IPS-18a (cell line): ENCODE results near the gene PRXL2B.

Experiments
- H3K27ac ChIP-seq: one replicate; pipeline ENCODE4 v1.5.1; 2013; ENCODE audit warnings: low read length
- H3K27me3 ChIP-seq: one replicate; pipeline ENCODE4 v1.6.1; 2013; ENCODE audit warnings: mild to moderate bottlenecking, low read length; ENCODE audit not compliant: control insufficient read depth, insufficient read depth
- H3K36me3 ChIP-seq: one replicate; pipeline ENCODE4 v1.6.1; 2013; ENCODE audit warnings: low read depth, low read length; ENCODE audit not compliant: control insufficient read depth
- H3K4me1 ChIP-seq: one replicate; pipeline ENCODE4 v1.6.1; 2013; ENCODE audit warnings: low read depth, low read length; ENCODE audit not compliant: control insufficient read depth
- H3K4me3 ChIP-seq: one replicate; pipeline ENCODE4 v1.5.1; 2013; ENCODE audit warnings: low read length
- H3K9ac ChIP-seq: one replicate; pipeline ENCODE4 v1.6.1; 2013; ENCODE audit warnings: mild to moderate bottlenecking, low read length, moderate library complexity
- H3K9me3 ChIP-seq: one replicate; pipeline ENCODE4 v1.6.1; 2013; ENCODE audit warnings: low read depth, low read length; ENCODE audit not compliant: control insufficient read depth

Gene PRXL2B

DNA sequence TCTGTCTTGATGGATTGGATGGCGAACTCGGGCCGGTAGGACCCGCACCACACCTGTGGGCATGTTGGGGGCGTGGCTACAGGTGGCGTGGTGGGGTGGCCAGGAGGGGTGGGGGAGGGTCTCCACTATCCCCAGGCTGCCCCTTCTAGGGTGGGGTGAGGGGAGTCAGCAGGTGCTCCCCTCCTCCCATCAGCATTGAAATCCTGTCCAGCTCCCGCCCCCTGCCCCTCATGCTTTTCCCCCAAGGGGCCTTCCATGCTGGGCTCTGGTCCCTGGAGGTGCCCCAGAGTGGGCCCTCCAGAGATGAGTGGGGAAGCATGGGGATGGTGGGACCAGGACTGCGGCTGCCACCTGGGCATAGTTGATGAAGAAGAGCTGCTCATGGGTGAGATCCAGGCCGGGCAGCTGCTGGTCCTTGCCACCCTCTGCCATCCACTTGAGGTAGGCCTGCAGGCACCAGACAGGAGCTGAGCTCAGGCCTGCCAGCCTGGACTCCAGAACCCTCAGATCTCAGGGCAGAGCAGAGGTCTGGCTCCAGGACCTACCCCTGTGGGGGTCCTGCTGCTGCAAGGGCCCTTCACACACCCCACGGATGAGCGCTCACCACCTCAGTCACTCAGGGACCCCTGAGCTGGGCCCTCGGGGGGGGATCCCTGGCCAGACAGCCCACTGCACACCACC is 5.1 kb downstream of the PRXL2B start:
- no peaks in the 10 kb centered on the region for H3K36me3 ChIP-seq

GRCh38 chr1:2592672-2593071 is 6.1 kb downstream of the PRXL2B start:
- no peaks in the 10 kb centered on the region for H3K9me3 ChIP-seq
- H3K4me1 ChIP-seq, result no peaks in the 10 kb centered on the region
- no peaks in the 10 kb centered on the region for H3K27me3 ChIP-seq
- no peak overlapping the region for H3K9ac ChIP-seq
- no peak overlapping the region for H3K27ac ChIP-seq
- no peak overlapping the region for H3K4me3 ChIP-seq
- no peaks in the 10 kb centered on the region for H3K36me3 ChIP-seq

More for the DNA sequence above, 5.1 kb downstream of the PRXL2B start:
- Histone ChIP-seq H3K27me3 (no peaks in the 10 kb centered on the region), H3K27ac (no peak overlapping the region), H3K4me1 (no peaks in the 10 kb centered on the region), H3K9ac (no peak overlapping the region), H3K4me3 (no peak overlapping the region), H3K9me3 (no peaks in the 10 kb centered on the region)

DNA sequence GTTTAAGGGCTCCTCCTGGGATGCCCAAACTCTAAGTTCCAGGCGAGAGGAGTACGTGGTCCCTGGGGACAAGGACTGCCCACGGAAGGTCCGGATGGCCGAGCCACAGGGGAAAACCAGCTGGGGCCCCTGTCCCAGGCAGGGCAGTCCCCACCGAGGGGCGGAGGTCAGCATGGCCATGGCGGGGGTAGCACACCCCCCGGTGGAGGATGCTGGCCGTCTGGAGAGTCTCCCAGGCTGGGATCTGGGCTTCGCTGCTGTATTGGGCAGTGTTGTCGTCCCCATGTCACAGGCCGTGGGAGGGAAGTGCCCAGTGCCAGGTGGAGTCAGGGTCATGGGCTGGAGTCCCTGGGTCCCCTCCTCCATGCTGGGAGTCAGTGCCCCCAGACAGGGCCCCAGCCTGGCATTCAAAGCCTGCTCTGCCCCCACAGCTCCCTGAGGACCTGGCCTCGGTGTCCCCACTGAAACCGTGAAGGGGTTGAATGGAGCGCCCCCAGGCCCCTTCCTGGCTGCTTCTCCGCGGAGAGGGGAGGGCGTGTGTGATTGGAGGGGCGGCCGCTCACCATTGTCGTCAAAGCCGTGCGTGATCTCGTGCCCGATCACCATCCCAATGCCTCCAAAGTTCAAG is 6.8 kb downstream of the PRXL2B start:
- H3K4me1 ChIP-seq, result no peaks in the 10 kb centered on the region
- H3K4me3 ChIP-seq, result no peak overlapping the region
- no peaks in the 10 kb centered on the region for H3K9me3 ChIP-seq
- H3K27ac ChIP-seq, result no peak overlapping the region
- no peaks in the 10 kb centered on the region for H3K27me3 ChIP-seq
- no peaks in the 10 kb centered on the region for H3K36me3 ChIP-seq
- H3K9ac ChIP-seq, result no peak overlapping the region

GRCh38 chr1:2594001-2594640 is 7.5 kb downstream of the PRXL2B start:
- Histone ChIP-seq H3K27me3 (no peaks in the 10 kb centered on the region), H3K4me1 (no peaks in the 10 kb centered on the region), H3K27ac (no peak overlapping the region), H3K36me3 (no peaks in the 10 kb centered on the region), H3K9me3 (no peaks in the 10 kb centered on the region), H3K4me3 (no peak overlapping the region), H3K9ac (no peak overlapping the region)

GRCh38 chr1:2594641-2595131 is 8.1 kb downstream of the PRXL2B start:
- no peaks in the 10 kb centered on the region for H3K36me3 ChIP-seq

GRCh38 chr1:2595261-2595811 is 8.8 kb downstream of the PRXL2B start:
- Histone ChIP-seq H3K4me1 (no peaks in the 10 kb centered on the region), H3K27ac (no peak overlapping the region), H3K9me3 (no peaks in the 10 kb centered on the region), H3K36me3 (no peaks in the 10 kb centered on the region), H3K9ac (no peak overlapping the region), H3K4me3 (no peak overlapping the region), H3K27me3 (no peaks in the 10 kb centered on the region)

More at GRCh38 chr1:2594641-2595131, 8.1 kb downstream of the PRXL2B start:
- H3K27ac ChIP-seq, result no peak overlapping the region
- no peak overlapping the region for H3K9ac ChIP-seq
- H3K4me3 ChIP-seq, result no peak overlapping the region
- no peaks in the 10 kb centered on the region for H3K27me3 ChIP-seq
- H3K4me1 ChIP-seq, result no peaks in the 10 kb centered on the region
- no peaks in the 10 kb centered on the region for H3K9me3 ChIP-seq

- H3K9ac ChIP-seq, result no peak overlapping the region
- H3K36me3 ChIP-seq, result no peaks in the 10 kb centered on the region
- no peak overlapping the region for H3K27ac ChIP-seq
- H3K4me1 ChIP-seq, result no peaks in the 10 kb centered on the region
- H3K4me3 ChIP-seq, result no peak overlapping the region
- no peaks in the 10 kb centered on the region for H3K27me3 ChIP-seq
- no peaks in the 10 kb centered on the region for H3K9me3 ChIP-seq
Observed at GRCh38 chr1:2595812-2596529, 9.4 kb downstream of the PRXL2B start.

GRCh38 chr1:2596530-2597333 is 10.2 kb downstream of the PRXL2B start:
- Histone ChIP-seq H3K27ac (no peak overlapping the region), H3K9me3 (no peaks in the 10 kb centered on the region)

DNA sequence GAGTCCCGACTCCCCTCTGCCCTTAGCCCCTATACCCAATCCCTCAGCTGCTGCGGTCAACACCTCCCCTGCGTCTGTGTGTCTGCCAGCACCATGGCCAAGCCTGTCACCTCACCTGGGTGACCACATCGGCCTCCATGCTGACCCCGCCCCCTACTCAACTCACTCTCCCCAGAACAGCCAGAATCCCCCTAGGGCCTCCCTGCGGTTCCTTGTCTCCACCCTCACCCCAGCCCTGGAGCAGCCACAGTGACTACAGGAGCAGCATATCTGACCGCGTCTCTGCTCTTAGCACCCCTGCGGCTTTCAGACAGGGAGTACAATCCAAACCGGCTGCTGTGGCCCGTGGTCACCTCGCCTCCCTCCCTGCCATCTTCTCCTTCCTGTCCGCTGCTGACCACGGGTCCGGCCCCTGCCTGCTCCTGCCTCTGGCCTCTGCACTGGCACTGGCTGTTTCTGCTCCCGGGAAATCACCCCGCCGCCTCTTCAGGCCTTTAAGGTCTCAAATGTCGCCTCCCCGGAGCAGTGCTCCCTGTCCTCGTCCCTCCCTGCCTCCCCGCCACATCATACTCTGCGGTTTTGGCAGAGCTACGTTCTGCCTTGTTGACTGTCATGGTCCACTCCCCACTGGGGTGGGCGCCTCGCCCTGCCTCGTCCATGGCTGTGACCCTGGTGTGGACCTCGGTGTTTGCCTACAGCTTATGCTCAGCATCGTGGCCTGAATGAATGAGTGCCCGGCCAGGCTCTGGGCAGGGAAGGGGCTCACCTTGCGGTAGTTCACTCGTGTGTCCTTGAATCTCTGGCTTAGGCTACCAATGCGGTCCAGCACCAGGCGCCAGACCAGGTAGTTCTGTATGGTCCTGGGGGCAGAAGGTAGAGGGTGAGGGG is 11.1 kb downstream of the PRXL2B start:
- no peaks in the 10 kb centered on the region for H3K27me3 ChIP-seq
- H3K36me3 ChIP-seq, result no peaks in the 10 kb centered on the region
- H3K4me1 ChIP-seq, result no peaks in the 10 kb centered on the region
- H3K9ac ChIP-seq, result no peak overlapping the region
- H3K27ac ChIP-seq, result no peak overlapping the region
- no peak overlapping the region for H3K4me3 ChIP-seq
- no peaks in the 10 kb centered on the region for H3K9me3 ChIP-seq

More at GRCh38 chr1:2596530-2597333, 10.2 kb downstream of the PRXL2B start:
- no peaks in the 10 kb centered on the region for H3K27me3 ChIP-seq
- no peak overlapping the region for H3K4me3 ChIP-seq
- H3K4me1 ChIP-seq, result no peaks in the 10 kb centered on the region
- no peaks in the 10 kb centered on the region for H3K36me3 ChIP-seq
- no peak overlapping the region for H3K9ac ChIP-seq

DNA sequence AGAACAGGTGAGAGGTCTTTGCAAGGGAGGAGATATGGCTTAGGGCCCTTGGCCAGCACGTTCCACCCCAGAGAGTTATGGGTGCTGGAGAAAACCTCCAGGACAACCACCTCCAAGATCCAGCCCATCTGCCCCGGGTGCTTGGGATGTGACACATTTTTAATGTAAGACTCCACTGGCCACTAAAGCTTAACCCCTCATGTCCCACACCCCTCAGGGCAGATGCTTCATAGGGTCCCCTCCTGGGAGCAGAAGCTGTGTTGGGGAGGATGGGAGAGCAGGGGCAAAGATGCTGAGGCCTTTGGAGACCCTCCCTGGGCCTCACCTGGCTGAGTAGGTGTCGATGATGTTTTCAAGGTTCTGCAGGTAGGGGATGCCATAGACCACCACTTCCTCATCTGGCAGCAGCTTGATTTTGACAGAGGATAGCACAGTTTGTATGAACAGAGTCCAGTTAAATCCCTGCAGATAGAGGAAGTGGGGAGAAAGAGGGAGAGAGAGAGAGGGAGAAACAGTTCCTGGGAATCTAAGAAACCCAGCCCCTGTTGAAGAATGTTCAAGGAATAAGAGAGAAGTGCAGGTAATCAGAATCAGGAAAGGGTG is 11.9 kb downstream of the PRXL2B start:
- Histone ChIP-seq H3K9me3 (no peaks in the 10 kb centered on the region), H3K4me3 (no peak overlapping the region), H3K27ac (no peak overlapping the region), H3K4me1 (no peaks in the 10 kb centered on the region), H3K9ac (no peak overlapping the region), H3K36me3 (no peaks in the 10 kb centered on the region), H3K27me3 (no peaks in the 10 kb centered on the region)
